ENCODE measurements around the gene ANKRD18A.

- TF ChIP-seq POLR2AphosphoS5 (IDR thresholded peaks at IDR 0.05; ENCODE audit: insufficient read depth, low read depth, low read length) (no peak), CTCF (IDR thresholded peaks at IDR 0.05; ENCODE audit: extremely low read depth in 1 of 2, insufficient read depth in 1 of 2, low read depth in 1 of 2, low read length in 2 of 2) (no peak), MYC (IDR thresholded peaks at IDR 0.05; ENCODE audit: low read depth, low read length) (no peak), POLR2A (IDR thresholded peaks at IDR 0.05; ENCODE audit: low read depth, low read length) (no peak), EZH2 (IDR thresholded peaks at IDR 0.05; ENCODE audit: borderline replicate concordance, low read depth, low read length, severe bottlenecking) (peak; percentile 98)
These were observed 1.9 kb upstream of the ANKRD18A start for GRCh38 chr9:38622288-38622674.

Data from endothelial cell of umbilical vein (primary cell).